Caco-2 (cell line): ENCODE measurements around the gene MTFP1. TPM values are rescaled to one million over a fixed set of nuclear protein-coding genes. Genes with fewer than 3 reads are reported as not detected.

ENCODE experiments used
- BruUV-seq: library from RNA; stranded (reverse); fragments of 400-500 nt; replicated peaks from 2 replicates; lab custom pipeline; 2021; lab: Mats Ljungman, UMichigan
- CTCF ChIA-PET: fragments of 300-600 bp; sonication (Branson Sonifier 250); formaldehyde crosslinking; loops from one replicate; lab custom pipeline; 2022; ENCODE audit warnings: antibody characterized with exemption; lab: Charles Lee
- POLR2A ChIA-PET: fragments of 300-600 bp; sonication (Branson Sonifier 250); formaldehyde crosslinking; loops from one replicate; lab custom pipeline; 2022; ENCODE audit warnings: antibody characterized with exemption; lab: Charles Lee
- DNase-seq, 2 experiments: peaks; one replicate each; pipeline versions ENCODE4 v3.0.0 to v3.0.0-alpha.2; 2020 to 2022
- H3K27me3 ChIP-seq: replicated peaks from 2 replicates; pipeline ENCODE4 v1.6.0; 2011; ENCODE audit warnings: low read length; ENCODE audit not compliant: control insufficient read depth, insufficient read depth
- H3K36me3 ChIP-seq: 2 replicates; pipeline ENCODE4 v1.5.1; 2011; ENCODE audit warnings: low read length; ENCODE audit not compliant: control insufficient read depth, insufficient read depth
- H3K4me1 ChIP-seq: fragments of 250-450 bp; sonication (Bioruptor Pico); 2 replicates; pipeline ENCODE4 v1.5.1; 2020; ENCODE audit warnings: mild to moderate bottlenecking
- H3K4me3 ChIP-seq: 2 replicates; pipeline ENCODE4 v1.5.1; 2011; ENCODE audit warnings: low read depth, mild to moderate bottlenecking, control low read depth, low read length
- H3K9me3 ChIP-seq: fragments of 250-450 bp; sonication (Bioruptor Pico); 2 replicates; pipeline ENCODE4 v1.5.1; 2020; ENCODE audit warnings: mild to moderate bottlenecking, moderate library complexity
- H3K27ac Mint-ChIP-seq: one replicate; pipeline ENCODE4 v1.8.0; 2022; ENCODE audit warnings: mixed read lengths; ENCODE audit not compliant: unreplicated experiment
- H3K27me3 Mint-ChIP-seq: one replicate; pipeline ENCODE4 v1.8.0; 2022; ENCODE audit warnings: mixed read lengths; ENCODE audit not compliant: insufficient read depth, unreplicated experiment
- H3K36me3 Mint-ChIP-seq: one replicate; pipeline ENCODE4 v1.8.0; 2022; ENCODE audit warnings: mild to moderate bottlenecking, mixed read lengths; ENCODE audit not compliant: insufficient read depth, unreplicated experiment
- H3K4me1 Mint-ChIP-seq: one replicate; pipeline ENCODE4 v1.8.0; 2022; ENCODE audit warnings: low read depth, mixed read lengths; ENCODE audit not compliant: unreplicated experiment
- H3K4me3 Mint-ChIP-seq: one replicate; pipeline ENCODE4 v1.8.0; 2022; ENCODE audit warnings: mild to moderate bottlenecking, moderate library complexity, mixed read lengths; ENCODE audit not compliant: unreplicated experiment
- H3K9me3 Mint-ChIP-seq: one replicate; pipeline ENCODE4 v1.8.0; 2022; ENCODE audit warnings: mixed read lengths; ENCODE audit not compliant: unreplicated experiment
- intact Hi-C: fragments of 100-400 bp; cut with micrococcal nuclease; formaldehyde crosslinking; loops from one replicate; pipeline ENCODE4 v1.10.0; 2022; ENCODE audit not compliant: unreplicated experiment
- total RNA-seq: library from RNA; stranded (reverse); gene quantifications from 2 replicates; pipeline ENCODE4 v1.2.3, GENCODE V29; 2022
- TF ChIP-seq, protein P1 (sequence below), 2 experiments: fragments of 200-600 bp in 1 of 2; IDR thresholded peaks; 1 replicate in 1 of 2; 2 replicates in 1 of 2; pipeline versions ENCODE4 v1.5.1 to v1.8.0; 2011 to 2022; ENCODE audit warnings: antibody characterized with exemption in 1 of 2, control low read depth in 1 of 2, inconsistent platforms in 1 of 2, low read depth in 1 of 2, low read length in 1 of 2, mild to moderate bottlenecking in 1 of 2, moderate library complexity in 1 of 2; ENCODE audit not compliant: insufficient read depth in 1 of 2, severe bottlenecking in 1 of 2, unreplicated experiment in 1 of 2

The MTFP1 gene
- total RNA-seq, 1 experiment from 2014 or later = 20.6 TPM

DNA sequence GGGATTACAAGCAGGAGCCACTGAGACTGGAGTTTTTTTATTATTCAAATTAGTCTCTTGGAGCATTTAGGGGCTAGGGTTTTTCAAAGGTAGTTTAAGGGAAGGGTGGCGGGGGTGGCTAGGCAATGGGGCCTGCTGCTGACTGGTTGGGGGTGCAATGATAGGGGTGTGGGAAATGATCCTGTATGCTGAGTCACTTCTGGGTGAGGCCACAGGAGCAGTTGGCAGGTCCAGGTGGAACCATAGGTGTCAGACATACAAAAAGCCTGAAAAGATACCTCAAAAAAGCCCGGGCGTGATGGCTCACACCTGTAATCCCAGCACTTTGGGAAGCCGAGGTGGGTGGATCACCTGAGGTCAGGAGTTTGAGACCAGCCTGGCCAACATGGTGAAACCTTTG is 13.7 kb downstream of the MTFP1 start:
- POLR2A ChIA-PET = no interaction called here
- H3K4me1 Mint-ChIP-seq = peaks cover 7% of the 10 kb centered on the region
- no peak overlapping the region for H3K27ac Mint-ChIP-seq
- no TSS peak for BruUV-seq
- H3K9me3 Mint-ChIP-seq = no peaks in the 10 kb centered on the region
- H3K9me3 ChIP-seq = 0 out of 2 replicates have a peak, but pooled peaks cover 4% of the 10 kb centered on the region
- CTCF ChIA-PET = no interaction called here
- H3K27me3 Mint-ChIP-seq = no peaks in the 10 kb centered on the region
- no peak overlapping the region for H3K4me3 ChIP-seq
- no peaks in the 10 kb centered on the region for H3K36me3 ChIP-seq
- intact Hi-C loops = no loop called here
- H3K4me3 Mint-ChIP-seq = no peak overlapping the region
- H3K36me3 Mint-ChIP-seq = no peaks in the 10 kb centered on the region
- no peak for DNase-seq
- TF ChIP-seq, protein P1, sequence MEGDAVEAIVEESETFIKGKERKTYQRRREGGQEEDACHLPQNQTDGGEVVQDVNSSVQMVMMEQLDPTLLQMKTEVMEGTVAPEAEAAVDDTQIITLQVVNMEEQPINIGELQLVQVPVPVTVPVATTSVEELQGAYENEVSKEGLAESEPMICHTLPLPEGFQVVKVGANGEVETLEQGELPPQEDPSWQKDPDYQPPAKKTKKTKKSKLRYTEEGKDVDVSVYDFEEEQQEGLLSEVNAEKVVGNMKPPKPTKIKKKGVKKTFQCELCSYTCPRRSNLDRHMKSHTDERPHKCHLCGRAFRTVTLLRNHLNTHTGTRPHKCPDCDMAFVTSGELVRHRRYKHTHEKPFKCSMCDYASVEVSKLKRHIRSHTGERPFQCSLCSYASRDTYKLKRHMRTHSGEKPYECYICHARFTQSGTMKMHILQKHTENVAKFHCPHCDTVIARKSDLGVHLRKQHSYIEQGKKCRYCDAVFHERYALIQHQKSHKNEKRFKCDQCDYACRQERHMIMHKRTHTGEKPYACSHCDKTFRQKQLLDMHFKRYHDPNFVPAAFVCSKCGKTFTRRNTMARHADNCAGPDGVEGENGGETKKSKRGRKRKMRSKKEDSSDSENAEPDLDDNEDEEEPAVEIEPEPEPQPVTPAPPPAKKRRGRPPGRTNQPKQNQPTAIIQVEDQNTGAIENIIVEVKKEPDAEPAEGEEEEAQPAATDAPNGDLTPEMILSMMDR (IDR thresholded peaks at IDR 0.05; ENCODE audit: insufficient read depth in 1 of 2, low read depth in 1 of 2, low read length in 1 of 2, severe bottlenecking in 1 of 2, unreplicated experiment in 1 of 2) = no peak
- no peaks in the 10 kb centered on the region for H3K27me3 ChIP-seq
- peaks cover 6% of the 10 kb centered on the region for H3K4me1 ChIP-seq

DNA sequence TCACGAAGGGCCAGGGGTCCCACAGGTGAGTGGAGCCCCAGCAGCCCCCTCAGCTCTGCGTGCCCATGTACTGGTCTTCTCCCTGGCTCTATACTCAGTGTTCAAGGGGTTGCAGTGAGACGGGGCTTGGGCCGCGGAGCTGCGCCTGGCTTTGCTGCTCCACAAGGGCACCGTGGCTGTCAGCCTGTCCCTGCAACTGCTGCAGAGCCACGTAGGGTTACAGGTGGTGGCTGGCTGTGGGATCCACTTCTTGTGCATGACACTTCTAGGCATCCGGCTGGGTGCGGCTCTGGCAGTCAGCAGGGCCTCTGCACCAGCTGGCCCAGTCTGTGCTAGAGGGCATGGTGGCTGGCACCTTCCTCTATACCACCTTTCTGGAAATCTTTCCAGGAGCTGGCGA is 14.3 kb downstream of the MTFP1 start:
- Mint-ChIP-seq H3K9me3 (no peaks in the 10 kb centered on the region), H3K27ac (no peak overlapping the region), H3K4me3 (no peak overlapping the region), H3K4me1 (peaks cover 7% of the 10 kb centered on the region), H3K36me3 (no peaks in the 10 kb centered on the region), H3K27me3 (no peaks in the 10 kb centered on the region)
- ChIA-PET POLR2A (no interaction called here), CTCF (no interaction called here)
- intact Hi-C loops = loop anchor here (10.0 kb wide), 1 partner anchor 315 kb away; no protein-coding TSS in a partner anchor
- no TSS peak for BruUV-seq
- H3K9me3 ChIP-seq = 0 out of 2 replicates have a peak, but pooled peaks cover 4% of the 10 kb centered on the region
- DNase-seq = no peak
- H3K36me3 ChIP-seq = no peaks in the 10 kb centered on the region
- H3K4me1 ChIP-seq = peaks cover 6% of the 10 kb centered on the region
- no peak overlapping the region for H3K4me3 ChIP-seq
- H3K27me3 ChIP-seq = no peaks in the 10 kb centered on the region
- TF ChIP-seq, protein P1 (IDR thresholded peaks at IDR 0.05; ENCODE audit: insufficient read depth in 1 of 2, low read depth in 1 of 2, low read length in 1 of 2, severe bottlenecking in 1 of 2, unreplicated experiment in 1 of 2) = no peak

- Mint-ChIP-seq H3K4me3 (no peak overlapping the region), H3K27me3 (no peaks in the 10 kb centered on the region), H3K36me3 (no peaks in the 10 kb centered on the region), H3K4me1 (peaks cover under 1% of the 10 kb centered on the region), H3K9me3 (no peaks in the 10 kb centered on the region), H3K27ac (no peak overlapping the region)
- Histone ChIP-seq H3K27me3 (no peaks in the 10 kb centered on the region), H3K4me1 (peaks cover 4% of the 10 kb centered on the region; the same call in 1 of the 2 replicates), H3K36me3 (no peaks in the 10 kb centered on the region), H3K9me3 (no peaks in the 10 kb centered on the region), H3K4me3 (no peak overlapping the region)
- intact Hi-C loops = loop anchor here (10.0 kb wide), 1 partner anchor 314 kb away; no protein-coding TSS in a partner anchor
- TF ChIP-seq, protein P1 (IDR thresholded peaks at IDR 0.05; ENCODE audit: insufficient read depth in 1 of 2, low read depth in 1 of 2, low read length in 1 of 2, severe bottlenecking in 1 of 2, unreplicated experiment in 1 of 2) = no peak
- DNase-seq = no peak
- ChIA-PET POLR2A (no interaction called here), CTCF (no interaction called here)
- BruUV-seq = no TSS peak
Observed at GRCh38 chr22:30441088-30441487, 15.5 kb downstream of the MTFP1 start.
